HG02623 (cell line): Measurements from ENCODE around the gene MYH13.

Source experiments
- ATAC-seq: cut with Tn5 transposase; IDR thresholded peaks from one replicate; pipeline ENCODE4 v1.9.1; 2021; ENCODE audit warnings: moderate library complexity; ENCODE audit not compliant: unreplicated experiment

The MYH13 gene

GRCh38 chr17:10261098-10261497 lies 111.7 kb downstream of the MYH13 start:
- no peak for ATAC-seq

GRCh38 chr17:10251212-10251948 lies 121.4 kb downstream of the MYH13 start:
- ATAC-seq, result peak; percentile 79
